Uterus (tissue), 2 donors: ENCODE measurements around the gene GRXCR1.

Experiments
- POLR2A ChIP-seq, 2 donors: fragments of 450-650 bp; IDR thresholded peaks; one replicate each; pipeline ENCODE4 v1.6.1; 2016; ENCODE audit warnings: antibody characterized with exemption in 2 of 2, mild to moderate bottlenecking in 1 of 2, moderate library complexity in 1 of 2
- TF ChIP-seq, protein P1 (sequence below), 4 experiments: fragments of 200-600 bp in 2 of 4; fragments of 450-650 bp in 2 of 4; sonication (generic) in 2 of 4; IDR thresholded peaks; one replicate each; pipeline ENCODE4 v1.5.1; 2016 to 2019; ENCODE audit warnings: antibody characterized with exemption in 4 of 4, mild to moderate bottlenecking in 2 of 4, moderate library complexity in 1 of 4

DNA sequence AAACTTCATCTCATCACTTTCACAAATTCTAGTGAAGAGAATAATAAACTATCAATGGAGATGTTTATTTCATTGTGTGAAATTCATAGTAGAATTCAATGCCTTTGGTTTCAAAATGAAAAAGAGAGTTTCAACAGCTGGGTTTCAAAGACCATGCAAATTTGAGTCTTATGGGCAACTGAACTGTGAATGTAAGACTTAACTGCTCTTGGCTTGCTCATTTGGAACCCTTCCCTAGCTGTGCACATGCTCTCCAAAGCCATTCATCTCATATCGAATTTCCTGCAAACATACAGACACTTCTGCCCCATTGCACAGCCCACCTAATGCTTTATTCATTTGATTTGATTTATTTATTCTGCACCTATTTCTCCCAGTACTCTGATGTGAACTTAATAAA is 154.5 kb downstream of the GRXCR1 start:
- no peak for TF ChIP-seq POLR2A (IDR thresholded peaks at IDR 0.05)
- TF ChIP-seq, protein P1, sequence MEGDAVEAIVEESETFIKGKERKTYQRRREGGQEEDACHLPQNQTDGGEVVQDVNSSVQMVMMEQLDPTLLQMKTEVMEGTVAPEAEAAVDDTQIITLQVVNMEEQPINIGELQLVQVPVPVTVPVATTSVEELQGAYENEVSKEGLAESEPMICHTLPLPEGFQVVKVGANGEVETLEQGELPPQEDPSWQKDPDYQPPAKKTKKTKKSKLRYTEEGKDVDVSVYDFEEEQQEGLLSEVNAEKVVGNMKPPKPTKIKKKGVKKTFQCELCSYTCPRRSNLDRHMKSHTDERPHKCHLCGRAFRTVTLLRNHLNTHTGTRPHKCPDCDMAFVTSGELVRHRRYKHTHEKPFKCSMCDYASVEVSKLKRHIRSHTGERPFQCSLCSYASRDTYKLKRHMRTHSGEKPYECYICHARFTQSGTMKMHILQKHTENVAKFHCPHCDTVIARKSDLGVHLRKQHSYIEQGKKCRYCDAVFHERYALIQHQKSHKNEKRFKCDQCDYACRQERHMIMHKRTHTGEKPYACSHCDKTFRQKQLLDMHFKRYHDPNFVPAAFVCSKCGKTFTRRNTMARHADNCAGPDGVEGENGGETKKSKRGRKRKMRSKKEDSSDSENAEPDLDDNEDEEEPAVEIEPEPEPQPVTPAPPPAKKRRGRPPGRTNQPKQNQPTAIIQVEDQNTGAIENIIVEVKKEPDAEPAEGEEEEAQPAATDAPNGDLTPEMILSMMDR (IDR thresholded peaks at IDR 0.05) = no peak
